ENCODE data around the gene MMP13.
"Not testable (repeated sequence)": the region's sequence is repeated elsewhere in the genome, so short reads cannot be mapped to it uniquely, and the experiment has no call there.

Gene MMP13

GRCh38 chr11:102934735-102935134, 20.8 kb downstream of the MMP13 start:
- no peak for DNase-seq

- no peak for DNase-seq
Measured at GRCh38 chr11:102933627-102934026, 21.9 kb downstream of the MMP13 start.

- no peak for DNase-seq
Measured at GRCh38 chr11:102932678-102933077, 22.9 kb downstream of the MMP13 start.

GRCh38 chr11:102930451-102930850, 25.1 kb downstream of the MMP13 start:
- DNase-seq: no peak

- no peak for DNase-seq
Measured at GRCh38 chr11:102929972-102930371, 25.6 kb downstream of the MMP13 start.

- DNase-seq: no peak
Measured at GRCh38 chr11:102929166-102929565, 26.4 kb downstream of the MMP13 start.

GRCh38 chr11:102928247-102928646, 27.3 kb downstream of the MMP13 start:
- no peak for DNase-seq

- DNase-seq: no peak
Measured at GRCh38 chr11:102927624-102927990, 27.9 kb downstream of the MMP13 start.

GRCh38 chr11:102926961-102927623, 28.4 kb downstream of the MMP13 start:
- DNase-seq: no peak

GRCh38 chr11:102926517-102926916, 29.0 kb downstream of the MMP13 start:
- no peak for DNase-seq

GRCh38 chr11:102925988-102926387, 29.5 kb downstream of the MMP13 start:
- no peak for DNase-seq

- DNase-seq: peak; percentile 5
Measured at GRCh38 chr11:102924851-102925380, 30.6 kb downstream of the MMP13 start.

- DNase-seq: no peak
Measured at GRCh38 chr11:102921587-102922220, 33.8 kb downstream of the MMP13 start.

- DNase-seq: no peak
Measured at GRCh38 chr11:102920118-102920684, 35.3 kb downstream of the MMP13 start.

- no peak for DNase-seq
Measured at GRCh38 chr11:102915044-102915375, 40.5 kb downstream of the MMP13 start.

- DNase-seq: no peak
Measured at GRCh38 chr11:102914238-102915043, 41.1 kb downstream of the MMP13 start.

GRCh38 chr11:102912482-102912830, 43.1 kb downstream of the MMP13 start:
- no peak for DNase-seq

- no peak for DNase-seq
Measured at GRCh38 chr11:102911758-102912481, 43.6 kb downstream of the MMP13 start.

GRCh38 chr11:102905848-102906247, 49.7 kb downstream of the MMP13 start:
- DNase-seq: not testable (repeated sequence)

- DNase-seq: not testable (repeated sequence)
Measured at GRCh38 chr11:102903895-102904294, 51.6 kb downstream of the MMP13 start.

- no peak for DNase-seq
Measured at GRCh38 chr11:102900346-102900745, 55.2 kb downstream of the MMP13 start.

Measured in T1000 (cell line).